Measurements from ENCODE around the gene MRPL40. TPM values are rescaled to one million over a fixed set of nuclear protein-coding genes. Genes with fewer than 3 reads are reported as not detected.

The MRPL40 gene
- total and polyA plus RNA-seq, 3 experiments from 2014 or later: 47.7 to 62.4 (median 48.6) TPM

GRCh38 chr22:19477321-19478044 is 45.1 kb downstream of the MRPL40 start:
- no peaks in the 10 kb centered on the region for H3K9me3 ChIP-seq (ENCODE audit: low read length)
- H3K4me1 Mint-ChIP-seq: peaks cover 31 to 42% (median 41%) of the 10 kb centered on the region in 3 donors
- peak overlapping the region; percentile 85 to 96 (median 93) for H3K4me3 Mint-ChIP-seq
- H3K27me3 ChIP-seq (ENCODE audit: insufficient read depth, low read length, poor library complexity, severe bottlenecking): no peaks in the 10 kb centered on the region
- H3K36me3 Mint-ChIP-seq: peaks cover 0 to 38% (median 4%) of the 10 kb centered on the region in 3 donors
- DNase-seq: peak in 2 of 5 donors; percentile 4 to 18
- CTCF ChIA-PET: interaction anchor here (0.8 to 1.5 kb wide), 5 partner anchors 14 to 369 kb away, joined by 3 to 7 read pairs (median 3); partner anchors contain the start of gene ESS2
- H3K36me3 ChIP-seq (ENCODE audit: insufficient read depth, low read length): peaks cover 23% of the 10 kb centered on the region
- H3K27ac ChIP-seq (ENCODE audit: low read depth, low read length): peak overlapping the region; percentile 100
- POLR2A ChIA-PET: interaction anchor here (1.5 to 1.8 kb wide), 2 partner anchors 45 to 572 kb away, joined by 3 to 11 read pairs; partner anchors contain the start of genes DGCR6, HIRA and MRPL40
- no peaks in the 10 kb centered on the region for H3K9me3 Mint-ChIP-seq
- H3K27ac Mint-ChIP-seq: peak overlapping the region; percentile 69 to 99 (median 89)
- no peaks in the 10 kb centered on the region for H3K27me3 Mint-ChIP-seq
- H3K4me1 ChIP-seq (ENCODE audit: insufficient read depth, low read length): peaks cover 11% of the 10 kb centered on the region
- H3K4me3 ChIP-seq (ENCODE audit: low read length): peak overlapping the region; percentile 85

- ChIA-PET POLR2A (interaction anchor here (0.6 to 1.8 kb wide), 3 partner anchors 33 to 573 kb away, joined by 3 to 11 read pairs (median 3); partner anchors contain the start of genes DGCR6, HIRA and MRPL40), CTCF (interaction anchor here (0.6 to 1.8 kb wide), 7 partner anchors 14 to 370 kb away, joined by 3 to 7 read pairs (median 3); partner anchors contain the start of genes ESS2 and MRPL40)
- Histone ChIP-seq H3K36me3 (ENCODE audit: insufficient read depth, low read length) (peaks cover 16% of the 10 kb centered on the region), H3K4me3 (ENCODE audit: low read length) (peak overlapping the region; percentile 85), H3K27ac (ENCODE audit: low read depth, low read length) (peak overlapping the region; percentile 100), H3K9me3 (ENCODE audit: low read length) (no peaks in the 10 kb centered on the region), H3K4me1 (ENCODE audit: insufficient read depth, low read length) (peaks cover 11% of the 10 kb centered on the region), H3K27me3 (ENCODE audit: insufficient read depth, low read length, poor library complexity, severe bottlenecking) (no peaks in the 10 kb centered on the region)
- Mint-ChIP-seq H3K9me3 (no peaks in the 10 kb centered on the region), H3K27ac (peak overlapping the region; percentile 39 to 99 (median 85)), H3K4me1 (peaks cover 30 to 42% (median 41%) of the 10 kb centered on the region in 3 donors), H3K4me3 (peak overlapping the region; percentile 85 to 96 (median 93)), H3K36me3 (peaks cover 0 to 30% (median 4%) of the 10 kb centered on the region in 3 donors), H3K27me3 (no peaks in the 10 kb centered on the region)
- peak in 1 of 5 donors; percentile 33 for DNase-seq
Measured at GRCh38 chr22:19478045-19478900, 45.9 kb downstream of the MRPL40 start.

GRCh38 chr22:19478901-19479354 is 46.6 kb downstream of the MRPL40 start, which contains the start of gene UFD1:
Gene UFD1, minus strand, starts transcription at chr22:19479193. Its CDS starts 108 bp downstream, at chr22:19479085.
- Histone ChIP-seq H3K4me1 (ENCODE audit: insufficient read depth, low read length) (peaks cover 11% of the 10 kb centered on the region), H3K27ac (ENCODE audit: low read depth, low read length) (peak within 1 kb of the TSS; percentile 100), H3K27me3 (ENCODE audit: insufficient read depth, low read length, poor library complexity, severe bottlenecking) (no peaks in the 10 kb centered on the region), H3K36me3 (ENCODE audit: insufficient read depth, low read length) (peaks cover 9% of the 10 kb centered on the region), H3K4me3 (ENCODE audit: low read length) (peak within 1 kb of the TSS; percentile 85), H3K9me3 (ENCODE audit: low read length) (no peaks in the 10 kb centered on the region)
- Mint-ChIP-seq H3K36me3 (peaks cover 0 to 24% (median 3%) of the 10 kb centered on the region in 3 donors), H3K27me3 (no peaks in the 10 kb centered on the region), H3K9me3 (no peaks in the 10 kb centered on the region), H3K27ac (peak within 1 kb of the TSS; percentile 99 to 100 (median 100)), H3K4me1 (peaks cover 30 to 41% (median 41%) of the 10 kb centered on the region in 3 donors), H3K4me3 (peak within 1 kb of the TSS; percentile 88 to 99 (median 93))
- ChIA-PET POLR2A (interaction anchor here (0.6 to 1.8 kb wide), 10 partner anchors 9 to 573 kb away, joined by 3 to 11 read pairs (median 6); partner anchors contain the start of genes C22orf39, CLTCL1, DGCR2 and DGCR6), CTCF (interaction anchor here (1.0 to 1.8 kb wide), 3 partner anchors 10 to 335 kb away, joined by 3 to 7 read pairs (median 3); partner anchors contain the start of gene ESS2)
- DNase-seq: peak; percentile 75 to 86 (median 82)

- Histone ChIP-seq H3K27me3 (ENCODE audit: insufficient read depth, low read length, poor library complexity, severe bottlenecking) (no peaks in the 10 kb centered on the region), H3K4me1 (ENCODE audit: insufficient read depth, low read length) (peaks cover 11% of the 10 kb centered on the region), H3K4me3 (ENCODE audit: low read length) (peak within 1 kb of the TSS; percentile 85), H3K9me3 (ENCODE audit: low read length) (no peaks in the 10 kb centered on the region), H3K27ac (ENCODE audit: low read depth, low read length) (peak within 1 kb of the TSS; percentile 100), H3K36me3 (ENCODE audit: insufficient read depth, low read length) (peaks cover 8% of the 10 kb centered on the region)
- CTCF ChIA-PET: interaction anchor here (1.0 to 1.8 kb wide), 3 partner anchors 9 to 335 kb away, joined by 3 to 7 read pairs (median 3); partner anchors contain the start of gene ESS2
- peak within 1 kb of the TSS; percentile 99 to 100 (median 100) for H3K27ac Mint-ChIP-seq
- H3K4me1 Mint-ChIP-seq: peaks cover 29 to 41% (median 38%) of the 10 kb centered on the region in 3 donors
- peaks cover 0 to 20% (median 3%) of the 10 kb centered on the region in 3 donors for H3K36me3 Mint-ChIP-seq
- no peaks in the 10 kb centered on the region for H3K27me3 Mint-ChIP-seq
- POLR2A ChIA-PET: interaction anchor here (0.6 to 1.5 kb wide), 10 partner anchors 8 to 574 kb away, joined by 3 to 11 read pairs (median 4); partner anchors contain the start of genes C22orf39, CLTCL1, DGCR2 and DGCR6
- no peaks in the 10 kb centered on the region for H3K9me3 Mint-ChIP-seq
- peak within 1 kb of the TSS; percentile 88 to 99 (median 93) for H3K4me3 Mint-ChIP-seq
- DNase-seq: peak; percentile 89 to 95 (median 94)
Measured at GRCh38 chr22:19479355-19480172, 47.2 kb downstream of the MRPL40 start, which contains the start of gene CDC45. Gene CDC45, plus strand, starts transcription at chr22:19479920. Its CDS starts 49 bp downstream, at chr22:19479969.

GRCh38 chr22:19480173-19480568 is 47.8 kb downstream of the MRPL40 start:
- Histone ChIP-seq H3K27ac (ENCODE audit: low read depth, low read length) (peak overlapping the region; percentile 100), H3K27me3 (ENCODE audit: insufficient read depth, low read length, poor library complexity, severe bottlenecking) (no peaks in the 10 kb centered on the region), H3K9me3 (ENCODE audit: low read length) (no peaks in the 10 kb centered on the region), H3K4me3 (ENCODE audit: low read length) (peak overlapping the region; percentile 85), H3K4me1 (ENCODE audit: insufficient read depth, low read length) (peaks cover 11% of the 10 kb centered on the region), H3K36me3 (ENCODE audit: insufficient read depth, low read length) (peaks cover 4% of the 10 kb centered on the region)
- peak overlapping the region in 5 of 8 donors; percentile 73 to 100 (median 99) for H3K27ac Mint-ChIP-seq
- peak overlapping the region; percentile 88 to 99 (median 93) for H3K4me3 Mint-ChIP-seq
- DNase-seq: no peak
- H3K36me3 Mint-ChIP-seq: peaks cover 0 to 16% (median 2%) of the 10 kb centered on the region in 3 donors
- POLR2A ChIA-PET: interaction anchor here (0.9 to 1.3 kb wide), 7 partner anchors 33 to 540 kb away, joined by 3 to 11 read pairs (median 7); partner anchors contain the start of genes C22orf39, CLTCL1, DGCR2 and ESS2
- H3K9me3 Mint-ChIP-seq: no peaks in the 10 kb centered on the region
- no peaks in the 10 kb centered on the region for H3K27me3 Mint-ChIP-seq
- CTCF ChIA-PET: interaction anchor here (1.0 to 1.8 kb wide), 2 partner anchors 9 to 336 kb away, joined by 3 to 7 read pairs; partner anchors contain the start of gene ESS2
- H3K4me1 Mint-ChIP-seq: peaks cover 28 to 39% (median 37%) of the 10 kb centered on the region in 3 donors

- Histone ChIP-seq H3K4me1 (ENCODE audit: insufficient read depth, low read length) (peaks cover 11% of the 10 kb centered on the region), H3K4me3 (ENCODE audit: low read length) (peak overlapping the region; percentile 85), H3K36me3 (ENCODE audit: insufficient read depth, low read length) (peaks cover 4% of the 10 kb centered on the region), H3K9me3 (ENCODE audit: low read length) (no peaks in the 10 kb centered on the region), H3K27ac (ENCODE audit: low read depth, low read length) (peak overlapping the region; percentile 100), H3K27me3 (ENCODE audit: insufficient read depth, low read length, poor library complexity, severe bottlenecking) (no peaks in the 10 kb centered on the region)
- Mint-ChIP-seq H3K27me3 (no peaks in the 10 kb centered on the region), H3K9me3 (no peaks in the 10 kb centered on the region), H3K27ac (peak overlapping the region in 2 of 8 donors; percentile 58 to 99), H3K4me3 (peak overlapping the region in 6 of 7 donors; percentile 88 to 96 (median 93)), H3K36me3 (peaks cover 0 to 13% (median 0%) of the 10 kb centered on the region in 3 donors), H3K4me1 (peaks cover 23 to 33% (median 31%) of the 10 kb centered on the region in 3 donors)
- ChIA-PET POLR2A (no interaction called here), CTCF (no interaction called here)
- no peak for DNase-seq
Measured at GRCh38 chr22:19480789-19481188, 48.4 kb downstream of the MRPL40 start.

Measured in CD8-positive, alpha-beta memory T cell (primary cell).